GM12874 (cell line): ENCODE results near the gene ZFPM1.

ENCODE experiments used
- CTCF ChIP-seq: IDR thresholded peaks from 2 replicates; pipeline ENCODE4 v1.5.1; 2011; ENCODE audit warnings: low read depth, mild to moderate bottlenecking, control low read depth, low read length, moderate library complexity; ENCODE audit not compliant: insufficient read depth

The ZFPM1 gene

GRCh38 chr16:88420496-88420895 lies 32.6 kb upstream of the ZFPM1 start:
- TF ChIP-seq CTCF, result no peak

DNA sequence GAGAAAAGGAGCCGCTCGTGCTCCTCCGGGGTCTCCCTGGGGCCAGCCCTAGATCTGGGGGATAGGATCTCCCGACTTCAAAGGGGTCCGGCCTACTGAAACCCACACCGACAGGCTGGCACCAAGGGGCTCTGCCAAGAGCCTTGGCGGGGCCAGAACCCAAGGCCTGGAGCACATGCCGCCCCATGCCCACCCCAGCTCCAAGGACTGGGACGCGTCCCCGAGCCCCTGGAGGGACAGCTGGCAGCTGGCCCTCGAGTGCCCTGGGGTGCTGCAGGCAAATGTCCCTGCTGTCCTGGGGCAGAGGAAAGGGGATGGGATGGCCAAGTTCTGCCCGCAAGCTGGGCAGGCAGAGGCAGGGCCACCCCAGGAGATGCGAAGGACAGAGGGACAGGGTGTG lies 31.8 kb upstream of the ZFPM1 start:
- TF ChIP-seq CTCF, result no peak

- no peak for TF ChIP-seq CTCF
Observed at GRCh38 chr16:88421871-88422433, 31.1 kb upstream of the ZFPM1 start.

- TF ChIP-seq CTCF, result no peak
Observed at GRCh38 chr16:88422733-88423447, 30.2 kb upstream of the ZFPM1 start.

DNA sequence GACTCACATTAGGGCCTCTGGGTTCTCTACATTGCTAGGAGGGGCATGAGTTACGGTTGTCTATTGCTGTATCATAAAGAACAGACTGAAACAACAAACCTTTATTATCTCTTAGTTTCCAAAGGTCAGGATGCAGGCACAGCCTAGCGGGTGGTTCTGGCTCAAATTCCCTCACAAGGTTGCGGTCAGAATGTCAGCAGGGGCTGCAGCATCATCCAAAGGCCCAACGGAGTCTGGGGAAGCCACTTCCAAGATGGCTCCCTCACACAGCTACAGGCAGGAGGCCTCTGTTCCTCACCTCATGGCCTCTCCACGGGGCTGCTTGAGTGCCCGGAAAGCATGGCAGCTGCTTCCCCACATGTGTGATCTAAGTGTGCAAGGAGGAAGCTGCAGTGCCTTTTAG lies 29.6 kb upstream of the ZFPM1 start:
- no peak for TF ChIP-seq CTCF

GRCh38 chr16:88424587-88425235 lies 28.4 kb upstream of the ZFPM1 start:
- no peak for TF ChIP-seq CTCF

DNA sequence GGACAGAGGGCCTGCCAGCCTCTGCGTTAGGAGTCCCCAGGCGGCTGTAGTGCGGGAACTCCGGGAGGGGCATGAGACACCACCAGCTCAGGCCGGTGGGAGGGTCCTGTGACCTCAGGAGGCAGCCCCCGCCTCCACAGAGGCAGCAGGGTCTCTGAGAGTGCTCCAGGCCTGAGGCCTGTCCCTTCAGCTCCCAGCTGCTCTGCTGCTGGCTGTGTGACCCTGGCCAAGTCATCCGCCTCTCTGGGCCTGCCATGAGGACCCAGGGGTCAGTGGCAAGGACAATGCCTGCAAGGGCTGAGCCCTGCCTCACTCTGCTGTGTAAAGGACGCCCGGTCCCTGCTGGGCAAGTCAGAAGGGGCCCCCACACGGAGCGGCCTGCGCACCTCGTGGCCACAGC lies 27.1 kb upstream of the ZFPM1 start:
- TF ChIP-seq CTCF, result no peak
